Left ventricle myocardium inferior (tissue), 1 donor: ENCODE measurements around the gene NPPC. TPM values are rescaled to one million over a fixed set of nuclear protein-coding genes. Genes with fewer than 3 reads are reported as not detected.

Experiments used
- DNase-seq: peaks from one replicate; pipeline ENCODE4 v3.0.0-alpha.2; 2020
- H3K27ac ChIP-seq: fragments of 200-600 bp; replicated peaks from 2 replicates; pipeline ENCODE4 v1.8.0; 2021
- H3K27me3 ChIP-seq: fragments of 200-600 bp; 2 replicates; pipeline ENCODE4 v1.8.0; 2021; ENCODE audit warnings: low read depth
- H3K36me3 ChIP-seq: fragments of 200-600 bp; 2 replicates; pipeline ENCODE4 v1.8.0; 2021
- H3K4me1 ChIP-seq: fragments of 200-600 bp; 2 replicates; pipeline ENCODE4 v1.8.0; 2021
- H3K4me3 ChIP-seq: fragments of 200-600 bp; 2 replicates; pipeline ENCODE4 v1.8.0; 2021; ENCODE audit warnings: mild to moderate bottlenecking, moderate library complexity
- H3K9me3 ChIP-seq: fragments of 200-600 bp; replicated peaks from 2 replicates; pipeline ENCODE4 v1.8.0; 2021
- CTCF ChIP-seq: fragments of 200-600 bp; IDR thresholded peaks from 2 replicates; pipeline ENCODE4 v1.8.0; 2021; ENCODE audit warnings: antibody characterized with exemption, mild to moderate bottlenecking, borderline replicate concordance
- intact Hi-C: fragments of 100-400 bp; cut with micrococcal nuclease; formaldehyde crosslinking; loops from one replicate; pipeline ENCODE4 v1.11.0; 2022
- total RNA-seq: library from RNA; stranded (reverse); fragmentation: NEBNext Ultra II Directional; extraction: Animal tissue kit (Norgen Biotek cat#: 25700); gene quantifications from one replicate; pipeline ENCODE4 v1.2.1, GENCODE V29; 2021
- donor health status: DM: no; HTN: yes; CAD: no; lungs with severe emphysema.

NPPC gene
- total RNA-seq, 1 donor from 2014 or later: 3.0 TPM

- Histone ChIP-seq H3K27me3 (peaks cover 31% of the 10 kb centered on the region), H3K9me3 (no peaks in the 10 kb centered on the region), H3K4me1 (no peaks in the 10 kb centered on the region), H3K36me3 (no peaks in the 10 kb centered on the region), H3K4me3 (no peak overlapping the region), H3K27ac (no peak overlapping the region)
- intact Hi-C loops: loop anchor here (10.0 kb wide), 1 partner anchor 532 kb away; no protein-coding TSS in a partner anchor
- no peak for TF ChIP-seq CTCF
- peak; percentile 5 for DNase-seq
Measured at GRCh38 chr2:231902598-231902997, 23.6 kb downstream of the NPPC start.

DNA sequence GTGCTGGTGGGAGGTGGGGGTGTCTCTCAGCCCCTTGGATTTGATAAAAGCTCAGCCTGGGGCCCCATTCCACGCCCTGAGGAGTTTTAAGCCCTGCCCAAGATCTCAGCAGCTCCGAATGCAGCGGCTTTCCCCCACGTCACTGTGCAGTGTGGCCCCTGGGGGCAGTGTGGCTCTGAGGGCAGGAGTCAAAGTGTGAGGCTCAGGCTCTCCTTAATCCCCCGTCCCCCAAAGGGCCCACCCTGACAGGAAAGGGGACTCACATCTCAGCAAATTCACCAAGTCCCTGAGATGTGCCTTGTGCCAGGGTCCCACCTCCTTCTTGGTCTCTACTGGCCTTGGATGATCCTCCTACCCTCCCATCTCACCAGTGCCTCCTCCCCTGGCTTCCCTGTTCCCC is 25.2 kb downstream of the NPPC start:
- no peak overlapping the region for H3K27ac ChIP-seq
- no peaks in the 10 kb centered on the region for H3K36me3 ChIP-seq
- no peaks in the 10 kb centered on the region for H3K4me1 ChIP-seq
- no peak for TF ChIP-seq CTCF
- peaks cover 31% of the 10 kb centered on the region for H3K27me3 ChIP-seq
- intact Hi-C loops: loop anchor here (10.0 kb wide), 1 partner anchor 534 kb away; no protein-coding TSS in a partner anchor
- H3K9me3 ChIP-seq: no peaks in the 10 kb centered on the region
- peak; percentile 6 for DNase-seq
- no peak overlapping the region for H3K4me3 ChIP-seq

- peak; percentile 81 for TF ChIP-seq CTCF
- no peaks in the 10 kb centered on the region for H3K9me3 ChIP-seq
- H3K27ac ChIP-seq: no peak overlapping the region
- no peaks in the 10 kb centered on the region for H3K4me1 ChIP-seq
- H3K27me3 ChIP-seq: peaks cover 27% of the 10 kb centered on the region
- DNase-seq: peak; percentile 76
- no peaks in the 10 kb centered on the region for H3K36me3 ChIP-seq
- no peak overlapping the region for H3K4me3 ChIP-seq
- intact Hi-C loops: loop anchor here (10.0 kb wide), 1 partner anchor 534 kb away; no protein-coding TSS in a partner anchor
Measured at GRCh38 chr2:231900486-231900942, 25.7 kb downstream of the NPPC start.

- H3K9me3 ChIP-seq: no peaks in the 10 kb centered on the region
- peaks cover 17% of the 10 kb centered on the region for H3K27me3 ChIP-seq
- no peak overlapping the region for H3K4me3 ChIP-seq
- intact Hi-C loops: no loop called here
- no peak for DNase-seq
- H3K36me3 ChIP-seq: no peaks in the 10 kb centered on the region
- TF ChIP-seq CTCF: no peak
- no peaks in the 10 kb centered on the region for H3K4me1 ChIP-seq
- H3K27ac ChIP-seq: no peak overlapping the region
Measured at GRCh38 chr2:231894566-231895380, 31.4 kb downstream of the NPPC start.

- Histone ChIP-seq H3K4me1 (no peaks in the 10 kb centered on the region), H3K4me3 (no peak overlapping the region), H3K9me3 (no peaks in the 10 kb centered on the region), H3K36me3 (no peaks in the 10 kb centered on the region), H3K27me3 (peaks cover 39% of the 10 kb centered on the region), H3K27ac (no peak overlapping the region)
- intact Hi-C loops: no loop called here
- DNase-seq: no peak
- no peak for TF ChIP-seq CTCF
Measured at GRCh38 chr2:231891514-231891905, 34.7 kb downstream of the NPPC start.
